ENCODE results near the gene KRT25.

The KRT25 gene

GRCh38 chr17:40702271-40702670 lies 52.9 kb downstream of the KRT25 start:
- no peak for DNase-seq (ENCODE audit: low read depth)
- no peak for TF ChIP-seq CTCF (conservative IDR thresholded peaks at IDR 0.05; ENCODE audit: low read depth, low read length)
- no peak overlapping the region for H3K4me3 ChIP-seq (ENCODE audit: low read length)

- TF ChIP-seq CTCF (conservative IDR thresholded peaks at IDR 0.05; ENCODE audit: low read depth, low read length), result no peak
- H3K4me3 ChIP-seq (ENCODE audit: low read length), result no peak overlapping the region
- no peak for DNase-seq (ENCODE audit: low read depth)
These were observed 55.3 kb downstream of the KRT25 start for GRCh38 chr17:40699853-40700252.

GRCh38 chr17:40699371-40699770 lies 55.8 kb downstream of the KRT25 start:
- DNase-seq (ENCODE audit: low read depth), result no peak
- TF ChIP-seq CTCF (conservative IDR thresholded peaks at IDR 0.05; ENCODE audit: low read depth, low read length), result no peak
- H3K4me3 ChIP-seq (ENCODE audit: low read length), result no peak overlapping the region
